HCT116 (cell line): ENCODE results near the gene CCDC90B. TPM values are rescaled to one million over a fixed set of nuclear protein-coding genes. Genes with fewer than 3 reads are reported as not detected.

Experiments
- ATAC-seq: fragments of 200-7000 bp; cut with Tn5 transposase; 2 replicates; pipeline ENCODE4 v1.9.1; 2020; ENCODE audit warnings: mild to moderate bottlenecking, moderate library complexity
- BruUV-seq: library from RNA; stranded (reverse); fragments of 400-500 nt; replicated peaks from 2 replicates; lab custom pipeline; 2021; lab: Mats Ljungman, UMichigan
- CTCF ChIA-PET: fragments of 300-600 bp; sonication (Branson Sonifier 250); formaldehyde crosslinking; loops from one replicate; lab custom pipeline; 2021; ENCODE audit warnings: antibody characterized with exemption; lab: Charles Lee
- POLR2A ChIA-PET: fragments of 300-600, 350-600 bp; sonication (Branson Sonifier 250); formaldehyde crosslinking; loops from one replicate; lab custom pipeline; 2021; ENCODE audit warnings: antibody characterized with exemption; lab: Charles Lee
- RAD21 ChIA-PET, 2 experiments: fragments of 300-600 bp; sonication (Branson Sonifier 250); formaldehyde crosslinking; loops; one replicate each; lab custom pipeline; 2023; ENCODE audit warnings: low total read pairs in 2 of 2; ENCODE audit not compliant: uncharacterized antibody in 2 of 2, unreplicated experiment in 2 of 2, low non-redundant PET in 1 of 2; lab: Charles Lee
- DNase-seq: peaks from one replicate; pipeline ENCODE4 v3.0.0-alpha.2; 2010; ENCODE audit warnings: low read depth, low spot score
- H2AFZ ChIP-seq: fragments of 200-600 bp; shearing (Covaris generic), sonication (generic); 2 replicates; pipeline ENCODE4 v1.6.1; 2017; ENCODE audit warnings: low read depth, mixed run types, mixed read lengths, antibody characterized with exemption, low read length; ENCODE audit not compliant: poor library complexity, severe bottlenecking
- H3K27ac ChIP-seq: 2 replicates; pipeline ENCODE4 v1.5.1; 2012; ENCODE audit warnings: low read depth, low read length
- H3K27me3 ChIP-seq: fragments of 200-600 bp; sonication (generic); 2 replicates; pipeline ENCODE4 v1.6.1; 2016; ENCODE audit warnings: mixed run types, low read length, mixed read lengths; ENCODE audit not compliant: insufficient read depth
- H3K36me3 ChIP-seq, 2 experiments: fragments of 200-500 bp in 1 of 2; fragments of 200-600 bp in 1 of 2; sonication (Bioruptor generic) in 1 of 2; sonication (generic) in 1 of 2; 2 replicates each; pipeline versions ENCODE4 v1.5.1 to v1.6.1; 2014 to 2016; ENCODE audit warnings: low read length in 2 of 2, inconsistent platforms in 1 of 2, mixed read lengths in 1 of 2, mixed run types in 1 of 2; ENCODE audit not compliant: insufficient read depth in 2 of 2, control insufficient read depth in 1 of 2
- H3K4me1 ChIP-seq, 2 experiments: fragments of 200-600 bp in 1 of 2; sonication (generic) in 1 of 2; 2 replicates each; pipeline versions ENCODE4 v1.5.1 to v1.6.1; 2012 to 2017; ENCODE audit warnings: low read length in 2 of 2, inconsistent platforms in 1 of 2, mild to moderate bottlenecking in 1 of 2, mixed read lengths in 1 of 2, mixed run types in 1 of 2, moderate library complexity in 1 of 2; ENCODE audit not compliant: insufficient read depth in 2 of 2, control insufficient read depth in 1 of 2
- H3K4me2 ChIP-seq: fragments of 200-600 bp; sonication (generic); 2 replicates; pipeline ENCODE4 v1.6.1; 2017; ENCODE audit warnings: mixed run types, low read length, mixed read lengths
- H3K4me3 ChIP-seq, 2 experiments: fragments of 200-600 bp in 1 of 2; sonication (generic) in 1 of 2; replicated peaks in 1 of 2; 2 replicates each; pipeline ENCODE4 v1.5.1; 2011 to 2016; ENCODE audit warnings: low read length in 2 of 2, control low read depth in 1 of 2, low read depth in 1 of 2, mild to moderate bottlenecking in 1 of 2, mixed read lengths in 1 of 2, mixed run types in 1 of 2
- H3K79me2 ChIP-seq: fragments of 200-600 bp; sonication (generic); 2 replicates; pipeline ENCODE4 v1.6.1; 2017; ENCODE audit warnings: mild to moderate bottlenecking, mixed run types, low read length, moderate library complexity, mixed read lengths; ENCODE audit not compliant: insufficient read depth
- H3K9ac ChIP-seq: fragments of 200-600 bp; sonication (generic); 2 replicates; pipeline ENCODE4 v1.6.1; 2016; ENCODE audit warnings: low read length, mixed read lengths
- H3K9me2 ChIP-seq: fragments of 200-600 bp; sonication (generic), shearing (Covaris generic); 2 replicates; pipeline ENCODE4 v1.6.1; 2017; ENCODE audit warnings: mixed run types, mild to moderate bottlenecking, moderate library complexity; ENCODE audit not compliant: insufficient read depth
- H3K9me3 ChIP-seq, 2 experiments: fragments of 200-500 bp in 1 of 2; fragments of 200-600 bp in 1 of 2; sonication (Bioruptor generic) in 1 of 2; sonication (generic) in 1 of 2; 2 replicates each; pipeline ENCODE4 v1.6.1; 2014 to 2017; ENCODE audit warnings: low read length in 2 of 2, mixed read lengths in 2 of 2, inconsistent platforms in 1 of 2, low read depth in 1 of 2, mild to moderate bottlenecking in 1 of 2, mixed run types in 1 of 2, moderate library complexity in 1 of 2; ENCODE audit not compliant: control insufficient read depth in 1 of 2, insufficient read depth in 1 of 2
- H4K20me1 ChIP-seq: fragments of 200-600 bp; sonication (generic), shearing (Covaris generic); 2 replicates; pipeline ENCODE4 v1.6.1; 2017; ENCODE audit warnings: mixed run types, mild to moderate bottlenecking, moderate library complexity; ENCODE audit not compliant: insufficient read depth
- ATF3 ChIP-seq: IDR thresholded peaks from 2 replicates; pipeline ENCODE4 v1.6.1; 2012
- CBX3 ChIP-seq: IDR thresholded peaks from 2 replicates; pipeline ENCODE4 v1.6.1; 2012; ENCODE audit warnings: low read depth
- CEBPB ChIP-seq: IDR thresholded peaks from 2 replicates; pipeline ENCODE4 v1.6.1; 2012; ENCODE audit warnings: low read depth
- EZH2phosphoT487 ChIP-seq: fragments of 200-600 bp; IDR thresholded peaks from 2 replicates; pipeline ENCODE4 v1.6.1; 2018; ENCODE audit warnings: antibody characterized with exemption, borderline replicate concordance
- JUND ChIP-seq: IDR thresholded peaks from 2 replicates; pipeline ENCODE4 v1.6.1; 2012
- MAX ChIP-seq: IDR thresholded peaks from 2 replicates; pipeline ENCODE4 v1.6.1; 2012
- POLR2AphosphoS5 ChIP-seq: IDR thresholded peaks from 2 replicates; pipeline ENCODE4 v1.6.1; 2011; ENCODE audit warnings: mild to moderate bottlenecking, low read depth, low read length, moderate library complexity
- SIN3A ChIP-seq: IDR thresholded peaks from 2 replicates; pipeline ENCODE4 v1.6.1; 2012; ENCODE audit warnings: low read depth
- YY1 ChIP-seq: IDR thresholded peaks from 2 replicates; pipeline ENCODE4 v1.6.1; 2011; ENCODE audit warnings: low read length, low read depth, moderate library complexity, mild to moderate bottlenecking; ENCODE audit not compliant: insufficient replicate concordance; ENCODE audit errors: extremely low read depth
- ZBTB33 ChIP-seq: IDR thresholded peaks from 2 replicates; pipeline ENCODE4 v1.6.1; 2011; ENCODE audit warnings: mild to moderate bottlenecking, low read length, moderate library complexity; ENCODE audit not compliant: insufficient replicate concordance; ENCODE audit errors: extremely low read depth
- ZFX ChIP-seq: fragments of 450-650 bp; IDR thresholded peaks from 2 replicates; pipeline ENCODE4 v1.6.1; 2017
- ZNF274 ChIP-seq: fragments of 200-500 bp; sonication (Bioruptor generic); IDR thresholded peaks from 2 replicates; pipeline ENCODE4 v1.6.1; 2014; ENCODE audit warnings: mild to moderate bottlenecking, low read depth, low read length, inconsistent platforms
- intact Hi-C: fragments of 100-400 bp; cut with micrococcal nuclease; formaldehyde crosslinking; loops from 2 replicates; pipeline ENCODE4 v1.10.0; 2022
- total RNA-seq: library from RNA; stranded (reverse); gene quantifications from one replicate; pipeline ENCODE4 v1.2.1, GENCODE V29; 2021; ENCODE audit not compliant: unreplicated experiment

The CCDC90B gene
- total RNA-seq, 1 experiment from 2014 or later, result 30.3 TPM

- no peaks in the 10 kb centered on the region for H3K4me1 ChIP-seq
- DNase-seq, result no peak
- no peak overlapping the region for H3K4me2 ChIP-seq
- RAD21 ChIA-PET, result no interaction called here
- H3K36me3 ChIP-seq, result no peaks in the 10 kb centered on the region
- H3K9me2 ChIP-seq, result no peaks in the 10 kb centered on the region
- no peak for TF ChIP-seq EZH2phosphoT487
- TF ChIP-seq POLR2AphosphoS5, result no peak
- no peak for TF ChIP-seq ZBTB33
- TF ChIP-seq SIN3A, result no peak
- no peak for TF ChIP-seq YY1
- TF ChIP-seq ZFX, result no peak
- no peak for TF ChIP-seq ATF3
- no peak for TF ChIP-seq CEBPB
- TF ChIP-seq ZNF274, result no peak
- no peak for TF ChIP-seq MAX
- TF ChIP-seq CBX3, result no peak
- TF ChIP-seq JUND, result no peak
- BruUV-seq, result no TSS peak
- no peak overlapping the region for H3K27ac ChIP-seq
- H3K27me3 ChIP-seq, result no peaks in the 10 kb centered on the region
- H3K4me3 ChIP-seq, result no peak overlapping the region
- intact Hi-C loops, result no loop called here
- H4K20me1 ChIP-seq, result no peaks in the 10 kb centered on the region
- no peaks in the 10 kb centered on the region for H3K79me2 ChIP-seq
- no peak overlapping the region for H2AFZ ChIP-seq
- CTCF ChIA-PET, result no interaction called here
- POLR2A ChIA-PET, result no interaction called here
- no peak for ATAC-seq
- no peaks in the 10 kb centered on the region for H3K9me3 ChIP-seq
- no peak overlapping the region for H3K9ac ChIP-seq
These were observed 25.5 kb upstream of the CCDC90B start for GRCh38 chr11:83311701-83312100.
